HG03378 (cell line): Measurements from ENCODE around the gene IMMP2L.

ENCODE experiments used
- ATAC-seq: cut with Tn5 transposase; IDR thresholded peaks from one replicate; pipeline ENCODE4 v1.9.1; 2021; ENCODE audit warnings: mild to moderate bottlenecking, moderate library complexity; ENCODE audit not compliant: unreplicated experiment

IMMP2L gene

GRCh38 chr7:111113263-111114017 lies 448.9 kb downstream of the IMMP2L start:
- ATAC-seq: peak; percentile 71

- ATAC-seq: no peak
Observed at GRCh38 chr7:111112439-111112838, 449.9 kb downstream of the IMMP2L start.

GRCh38 chr7:111108496-111108895 lies 453.8 kb downstream of the IMMP2L start:
- no peak for ATAC-seq

GRCh38 chr7:111108000-111108399 lies 454.3 kb downstream of the IMMP2L start:
- no peak for ATAC-seq

GRCh38 chr7:111107579-111107978 lies 454.7 kb downstream of the IMMP2L start:
- no peak for ATAC-seq

GRCh38 chr7:111105269-111105668 lies 457.0 kb downstream of the IMMP2L start:
- ATAC-seq: no peak

GRCh38 chr7:111104710-111105109 lies 457.6 kb downstream of the IMMP2L start:
- ATAC-seq: no peak

GRCh38 chr7:111103678-111104274 lies 458.5 kb downstream of the IMMP2L start:
- peak; percentile 62 for ATAC-seq

GRCh38 chr7:111103136-111103535 lies 459.2 kb downstream of the IMMP2L start:
- no peak for ATAC-seq

GRCh38 chr7:111101856-111102646 lies 460.2 kb downstream of the IMMP2L start:
- ATAC-seq: no peak

GRCh38 chr7:111098926-111099250 lies 463.4 kb downstream of the IMMP2L start:
- ATAC-seq: no peak

- peak; percentile 93 for ATAC-seq
Observed at GRCh38 chr7:111098011-111098925, 464.0 kb downstream of the IMMP2L start.

- ATAC-seq: no peak
Observed at GRCh38 chr7:111096997-111097396, 465.3 kb downstream of the IMMP2L start.

GRCh38 chr7:111094419-111094818 lies 467.9 kb downstream of the IMMP2L start:
- no peak for ATAC-seq

- ATAC-seq: no peak
Observed at GRCh38 chr7:111093496-111093895, 468.8 kb downstream of the IMMP2L start.

- ATAC-seq: peak; percentile 65
Observed at GRCh38 chr7:111092406-111093236, 469.7 kb downstream of the IMMP2L start.

- ATAC-seq: peak; percentile 33
Observed at GRCh38 chr7:111091593-111092358, 470.5 kb downstream of the IMMP2L start.

- no peak for ATAC-seq
Observed at GRCh38 chr7:111090846-111091245, 471.4 kb downstream of the IMMP2L start, which contains the start of gene LRRN3. Gene LRRN3 (plus strand): TSS chr7:111091127. CDS start chr7:111122773, 31,646 bp downstream.

GRCh38 chr7:111089822-111090426 lies 472.4 kb downstream of the IMMP2L start:
- no peak for ATAC-seq
